HuH-7 (cell line): ENCODE results near the gene CADM1.

Source experiments
- DNase-seq: peaks from one replicate; pipeline ENCODE4 v3.0.0; 2011; ENCODE audit warnings: low spot score

The CADM1 gene

GRCh38 chr11:115207166-115207591 is 297.0 kb downstream of the CADM1 start:
- DNase-seq, result no peak

- no peak for DNase-seq
These were observed 297.7 kb downstream of the CADM1 start for GRCh38 chr11:115206365-115207022.

- no peak for DNase-seq
These were observed 301.2 kb downstream of the CADM1 start for GRCh38 chr11:115202900-115203552.

GRCh38 chr11:115202074-115202473 is 302.1 kb downstream of the CADM1 start:
- DNase-seq, result no peak

- no peak for DNase-seq
These were observed 303.0 kb downstream of the CADM1 start for GRCh38 chr11:115201111-115201792.

GRCh38 chr11:115199481-115200069 is 304.6 kb downstream of the CADM1 start:
- no peak for DNase-seq

- no peak for DNase-seq
These were observed 305.9 kb downstream of the CADM1 start for GRCh38 chr11:115198321-115198741.

- DNase-seq, result no peak
These were observed 306.8 kb downstream of the CADM1 start for GRCh38 chr11:115197433-115197832.

GRCh38 chr11:115197031-115197430 is 307.2 kb downstream of the CADM1 start:
- no peak for DNase-seq

GRCh38 chr11:115194802-115195110 is 309.5 kb downstream of the CADM1 start:
- DNase-seq, result no peak

- no peak for DNase-seq
These were observed 310.1 kb downstream of the CADM1 start for GRCh38 chr11:115193914-115194801.

GRCh38 chr11:115191761-115192160 is 312.5 kb downstream of the CADM1 start:
- no peak for DNase-seq

- no peak for DNase-seq
These were observed 314.0 kb downstream of the CADM1 start for GRCh38 chr11:115190196-115190595.

- DNase-seq, result no peak
These were observed 315.3 kb downstream of the CADM1 start for GRCh38 chr11:115188898-115189278.

GRCh38 chr11:115188188-115188897 is 315.9 kb downstream of the CADM1 start:
- no peak for DNase-seq

- DNase-seq, result no peak
These were observed 318.3 kb downstream of the CADM1 start for GRCh38 chr11:115185931-115186330.

- no peak for DNase-seq
These were observed 318.7 kb downstream of the CADM1 start for GRCh38 chr11:115185507-115185906.

- DNase-seq, result no peak
These were observed 319.3 kb downstream of the CADM1 start for GRCh38 chr11:115184901-115185300.

- no peak for DNase-seq
These were observed 320.4 kb downstream of the CADM1 start for GRCh38 chr11:115183830-115184229.

- DNase-seq, result no peak
These were observed 321.1 kb downstream of the CADM1 start for GRCh38 chr11:115183136-115183535.

GRCh38 chr11:115182282-115182955 is 321.8 kb downstream of the CADM1 start:
- DNase-seq, result no peak
